K562 (cell line): ENCODE data around the gene PPHLN1. TPM values are rescaled to one million over a fixed set of nuclear protein-coding genes. Genes with fewer than 3 reads are reported as not detected.

ENCODE experiments used
- BRF1 ChIP-seq: IDR thresholded peaks from 3 replicates; pipeline ENCODE4 v1.6.1; 2011; ENCODE audit warnings: borderline replicate concordance, mild to moderate bottlenecking; ENCODE audit not compliant: insufficient read length; ENCODE audit errors: extremely low read depth
- CBFA2T3 ChIP-seq: fragments of 450-650 bp; IDR thresholded peaks from 2 replicates; pipeline ENCODE4 v1.6.1; 2017
- CCAR2 ChIP-seq: fragments of 200-400 bp; formaldehyde crosslinking; IDR thresholded peaks from 2 replicates; pipeline ENCODE4 v1.6.1; 2017; ENCODE audit warnings: mild to moderate bottlenecking, low read depth, low read length
- IRF1 ChIP-seq: sonication (generic); formaldehyde crosslinking; IDR thresholded peaks from 2 replicates; pipeline ENCODE4 v1.8.0; 2022; ENCODE audit warnings: missing genetic modification reagents, mild to moderate bottlenecking, borderline replicate concordance
- KDM1A ChIP-seq, 2 experiments: fragments of 450-650 bp; IDR thresholded peaks; 2 replicates each; pipeline ENCODE4 v1.6.1; 2016; ENCODE audit warnings: mild to moderate bottlenecking in 2 of 2
- MCM2 ChIP-seq: fragments of 450-650 bp; IDR thresholded peaks from 2 replicates; pipeline ENCODE4 v1.6.1; 2017; ENCODE audit warnings: low read depth, mild to moderate bottlenecking
- NRF1 ChIP-seq, 2 experiments: fragments of 450-650 bp; IDR thresholded peaks in 1 of 2; conservative IDR thresholded peaks in 1 of 2; 2 replicates each; pipeline ENCODE4 v1.6.1; 2014; ENCODE audit warnings: mild to moderate bottlenecking in 2 of 2
- PRMT5 ChIP-seq: sonication (generic); formaldehyde crosslinking; IDR thresholded peaks from 2 replicates; pipeline ENCODE4 v1.5.0; 2020; ENCODE audit warnings: missing genetic modification reagents
- VEZF1 ChIP-seq: fragments of 200-800 bp; sonication (Bioruptor generic); IDR thresholded peaks from 2 replicates; pipeline ENCODE4 v1.6.1; 2017; ENCODE audit warnings: missing genetic modification characterization, missing compliant biosample characterization
- ZNF766 ChIP-seq: fragments of 200-800 bp; sonication (Bioruptor generic); conservative IDR thresholded peaks from 2 replicates; pipeline ENCODE4 v1.6.1; 2016; ENCODE audit warnings: missing genetic modification characterization, missing compliant biosample characterization
- ZNF830 ChIP-seq: fragments of 250-450 bp; sonication (Bioruptor Pico); IDR thresholded peaks from 2 replicates; pipeline ENCODE4 v1.5.0; 2021; ENCODE audit warnings: mild to moderate bottlenecking
- polyA plus RNA-seq, 8 experiments: library from polyadenylated mRNA; depleted of rRNA in 4 of 8; stranded (reverse) in 5 of 8; unstranded in 3 of 8; fragments of >200 nt; fragmentation: Nextera tagmentation in 2 of 8; fragmentation: Illumina TruSeq in 1 of 8; extraction: Ambion mirVana in 2 of 8; extraction: Trizol in 1 of 8; gene quantifications; 2 replicates each; pipeline versions ENCODE4 v1.2.1 to v1.2.3, GENCODE V29; 2011 to 2014; ENCODE audit warnings: inconsistent platforms in 1 of 8, missing spikeins in 1 of 8
- total RNA-seq, 7 experiments: library from RNA; depleted of rRNA in 6 of 7; stranded (reverse); fragments of >200 nt in 6 of 7; fragmentation: Illumina TruSeq in 2 of 7; extraction: Trizol in 2 of 7; gene quantifications; 2 replicates each; pipeline versions ENCODE4 v1.2.1 to v1.2.3, GENCODE V29; 2011 to 2021; ENCODE audit warnings: low replicate concordance in 1 of 7

PPHLN1 gene
- total and polyA plus RNA-seq, 9 of the 15 experiments (the other 6 are each of a cell fraction or from before 2014, with no cell fraction given) = 66.3 to 112 (median 93.6) TPM

- TF ChIP-seq IRF1 (CRISPR knock-in tag) (no peak), BRF1 (no peak), ZNF766 (CRISPR knock-in tag) (no peak), NRF1 (conservative IDR thresholded peaks at IDR 0.05 in 1 of 2, IDR thresholded peaks at IDR 0.05 in 1 of 2) (peak; percentile 19 to 27; a peak in 1 of 4 replicates), PRMT5 (CRISPR knock-in tag) (no peak), MCM2 (no peak), KDM1A (IDR thresholded peaks at IDR 0.05) (0 out of 4 replicates have a peak, but pooled peaks of 1 of the 2 experiments have one; percentile 49), CBFA2T3 (peak; percentile 59), CCAR2 (no peak), VEZF1 (peak; percentile 36; the same call in 1 of the 2 replicates), ZNF830 (CRISPR knock-in tag) (no peak)
Measured at GRCh38 chr12:42420395-42420794, 94.4 kb downstream of the PPHLN1 start (continued).
